ENCODE data around the gene ELAPOR2. TPM values are rescaled to one million over a fixed set of nuclear protein-coding genes. Genes with fewer than 3 reads are reported as not detected.

Gene ELAPOR2
- total RNA-seq, 1 experiment from 2014 or later = 26.9 TPM

- Histone ChIP-seq H3K79me2 (ENCODE audit: low read length) (no peaks in the 10 kb centered on the region; the same call in 1 of the 2 replicates), H2AFZ (ENCODE audit: low read length) (no peak overlapping the region), H3K4me1 (ENCODE audit: low read length) (no peaks in the 10 kb centered on the region), H3K27ac (ENCODE audit: low read length) (no peak overlapping the region), H3K4me3 (ENCODE audit: low read length) (no peak overlapping the region), H3K9me3 (ENCODE audit: low read length) (no peaks in the 10 kb centered on the region), H3K36me3 (ENCODE audit: insufficient read depth, low read length) (no peaks in the 10 kb centered on the region), H4K20me1 (ENCODE audit: insufficient read depth, low read depth, low read length) (peaks cover 33% of the 10 kb centered on the region), H3K9ac (ENCODE audit: low read length) (no peak overlapping the region), H3K4me2 (ENCODE audit: low read depth, low read length, poor library complexity, severe bottlenecking) (no peak overlapping the region), H3K27me3 (ENCODE audit: low read length) (no peaks in the 10 kb centered on the region), H3K9me2 (replicated peaks; ENCODE audit: insufficient read depth, low read length) (no peaks in the 10 kb centered on the region)
- DNase-seq = no peak
Measured at GRCh38 chr7:87013136-87013839, 46.2 kb downstream of the ELAPOR2 start.

Other genes starting within 250 kb of the ELAPOR2 start
- gene DMTF1, start 92.8 kb upstream of the ELAPOR2 start, total RNA-seq (2014; rRNA removed; shearing (Covaris generic); ENCODE audit: low replicate concordance) = 94.3 and 179 TPM in 2 replicates
- gene TMEM243, start 160.1 kb upstream of the ELAPOR2 start, total RNA-seq (2014; rRNA removed; shearing (Covaris generic); ENCODE audit: low replicate concordance) = 76.0 and 158 TPM in 2 replicates